ENCODE measurements around the gene TOLLIP.
"Not testable (repeated sequence)": the region's sequence is repeated elsewhere in the genome, so short reads cannot be mapped to it uniquely, and the experiment has no call there.

Gene TOLLIP

GRCh38 chr11:1309498-1310317 lies at the start of gene TOLLIP:
Gene TOLLIP, minus strand, starts transcription at chr11:1309632. Its CDS starts 134 bp downstream, at chr11:1309498.
- H3K79me2 ChIP-seq (ENCODE audit: insufficient read depth, low read length), result no peaks in the 10 kb centered on the region
- TF ChIP-seq CTCF (IDR thresholded peaks at IDR 0.05; ENCODE audit: low read length) (peak; percentile 26; the same call in 1 of the 2 replicates), EZH2 (IDR thresholded peaks at IDR 0.05; ENCODE audit: borderline replicate concordance, low read length) (no peak)
- H4K20me1 ChIP-seq (ENCODE audit: insufficient read depth, low read length), result no peaks in the 10 kb centered on the region
- peaks cover 4% of the 10 kb centered on the region; the same call in 1 of the 2 replicates for H3K36me3 ChIP-seq (ENCODE audit: insufficient read depth, low read length)
- peak within 1 kb of the TSS; percentile 72 for H3K9ac ChIP-seq (ENCODE audit: low read length)
- peak within 1 kb of the TSS; percentile 46 for H3K27ac ChIP-seq (ENCODE audit: low read depth, low read length, poor library complexity, severe bottlenecking)
- peaks cover 41% of the 10 kb centered on the region for H3K4me1 ChIP-seq (ENCODE audit: insufficient read depth, low read length, severe bottlenecking)
- H3K27me3 ChIP-seq (ENCODE audit: insufficient read depth, low read length), result no peaks in the 10 kb centered on the region
- no peaks in the 10 kb centered on the region for H3K9me2 ChIP-seq (ENCODE audit: low read depth, low read length)
- H3F3A ChIP-seq (ENCODE audit: insufficient read depth, low read length), result no peaks in the 10 kb centered on the region
- H2AFZ ChIP-seq (ENCODE audit: low read length), result no peak within 1 kb of the TSS
- peak within 1 kb of the TSS; percentile 78 for H3K4me2 ChIP-seq (ENCODE audit: low read length)
- peak within 1 kb of the TSS; percentile 70 for H3K4me3 ChIP-seq (ENCODE audit: low read depth, low read length, poor library complexity, severe bottlenecking)
- peaks cover 7% of the 10 kb centered on the region for H3K9me3 ChIP-seq (ENCODE audit: low read length)

- not testable (repeated sequence) for H3K79me2 ChIP-seq (ENCODE audit: insufficient read depth, low read length); H3K9me3 ChIP-seq (ENCODE audit: low read length)
These were observed 49.5 kb upstream of the TOLLIP start for GRCh38 chr11:1358931-1359330.

DNA sequence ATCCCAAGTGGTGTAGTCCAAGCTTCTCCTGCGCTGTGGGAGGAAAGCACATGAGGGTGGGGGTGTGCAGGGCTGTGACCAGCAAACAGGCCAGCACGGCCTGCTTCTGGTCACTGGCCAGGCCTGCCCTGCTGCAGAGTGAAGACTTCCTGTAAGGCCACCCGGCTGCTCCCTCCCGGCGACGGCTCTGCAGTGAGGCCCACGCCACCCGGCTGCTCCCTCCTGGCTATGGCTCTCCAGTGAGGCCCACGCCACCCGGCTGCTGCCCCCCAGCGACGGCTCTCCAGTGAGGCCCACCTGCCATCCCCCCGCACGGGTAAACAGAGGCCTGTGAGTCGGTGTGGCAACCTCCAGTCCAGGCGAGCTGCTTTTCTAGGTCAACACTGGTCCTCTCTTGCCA lies 48.9 kb upstream of the TOLLIP start:
- H3K9ac ChIP-seq (ENCODE audit: low read length), result no peak overlapping the region
- TF ChIP-seq EZH2 (IDR thresholded peaks at IDR 0.05; ENCODE audit: borderline replicate concordance, low read length) (no peak), CTCF (IDR thresholded peaks at IDR 0.05; ENCODE audit: low read length) (no peak)
- no peaks in the 10 kb centered on the region for H3F3A ChIP-seq (ENCODE audit: insufficient read depth, low read length)
- H3K36me3 ChIP-seq (ENCODE audit: insufficient read depth, low read length), result no peaks in the 10 kb centered on the region
- H3K9me3 ChIP-seq (ENCODE audit: low read length), result no peaks in the 10 kb centered on the region
- H3K4me1 ChIP-seq (ENCODE audit: insufficient read depth, low read length, severe bottlenecking), result no peaks in the 10 kb centered on the region
- no peaks in the 10 kb centered on the region for H4K20me1 ChIP-seq (ENCODE audit: insufficient read depth, low read length)
- H3K27me3 ChIP-seq (ENCODE audit: insufficient read depth, low read length), result peaks cover 5% of the 10 kb centered on the region; the same call in 1 of the 2 replicates
- no peak overlapping the region for H2AFZ ChIP-seq (ENCODE audit: low read length)
- H3K79me2 ChIP-seq (ENCODE audit: insufficient read depth, low read length), result no peaks in the 10 kb centered on the region
- no peak overlapping the region for H3K27ac ChIP-seq (ENCODE audit: low read depth, low read length, poor library complexity, severe bottlenecking)
- no peaks in the 10 kb centered on the region for H3K9me2 ChIP-seq (ENCODE audit: low read depth, low read length)
- no peak overlapping the region for H3K4me3 ChIP-seq (ENCODE audit: low read depth, low read length, poor library complexity, severe bottlenecking)
- no peak overlapping the region for H3K4me2 ChIP-seq (ENCODE audit: low read length)

More at GRCh38 chr11:1358931-1359330, 49.5 kb upstream of the TOLLIP start:
- not testable (repeated sequence) for H2AFZ ChIP-seq (ENCODE audit: low read length); H3K4me3 ChIP-seq (ENCODE audit: low read depth, low read length, poor library complexity, severe bottlenecking); H4K20me1 ChIP-seq (ENCODE audit: insufficient read depth, low read length); H3K27me3 ChIP-seq (ENCODE audit: insufficient read depth, low read length); H3K36me3 ChIP-seq (ENCODE audit: insufficient read depth, low read length); H3K4me2 ChIP-seq (ENCODE audit: low read length); H3K27ac ChIP-seq (ENCODE audit: low read depth, low read length, poor library complexity, severe bottlenecking); H3F3A ChIP-seq (ENCODE audit: insufficient read depth, low read length); H3K9me2 ChIP-seq (ENCODE audit: low read depth, low read length); H3K4me1 ChIP-seq (ENCODE audit: insufficient read depth, low read length, severe bottlenecking); H3K9ac ChIP-seq (ENCODE audit: low read length)

Data from OCI-LY1 (cell line).